GM12873 (cell line): ENCODE data around the gene P4HTM.

ENCODE experiments used
- TF ChIP-seq, protein P1 (sequence below): IDR thresholded peaks from 2 replicates; pipeline ENCODE4 v1.5.1; 2012; ENCODE audit warnings: low read depth, mild to moderate bottlenecking, moderate library complexity, low read length, control low read depth; ENCODE audit not compliant: insufficient read depth; ENCODE audit errors: missing control alignments

Gene P4HTM

DNA sequence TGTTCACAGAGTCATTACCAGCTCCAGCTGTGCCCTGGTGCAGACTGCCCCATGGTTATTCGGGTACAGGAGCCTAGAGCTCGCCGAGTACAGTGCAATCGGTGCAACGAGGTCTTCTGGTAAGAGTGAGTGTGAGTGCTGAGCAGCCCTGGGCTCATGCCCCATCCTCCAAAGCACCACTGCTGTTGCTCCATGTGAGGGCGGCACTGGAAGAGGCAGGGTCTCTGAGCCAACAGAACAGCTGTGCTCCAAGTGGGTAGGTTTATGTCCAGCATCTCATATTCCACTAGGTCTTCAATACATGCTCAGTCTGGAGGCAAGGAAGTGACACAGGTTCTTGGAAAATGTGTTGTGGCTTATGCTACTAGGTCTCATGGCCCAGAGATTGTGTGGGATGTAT is 19.5 kb upstream of the P4HTM start:
- TF ChIP-seq, protein P1, sequence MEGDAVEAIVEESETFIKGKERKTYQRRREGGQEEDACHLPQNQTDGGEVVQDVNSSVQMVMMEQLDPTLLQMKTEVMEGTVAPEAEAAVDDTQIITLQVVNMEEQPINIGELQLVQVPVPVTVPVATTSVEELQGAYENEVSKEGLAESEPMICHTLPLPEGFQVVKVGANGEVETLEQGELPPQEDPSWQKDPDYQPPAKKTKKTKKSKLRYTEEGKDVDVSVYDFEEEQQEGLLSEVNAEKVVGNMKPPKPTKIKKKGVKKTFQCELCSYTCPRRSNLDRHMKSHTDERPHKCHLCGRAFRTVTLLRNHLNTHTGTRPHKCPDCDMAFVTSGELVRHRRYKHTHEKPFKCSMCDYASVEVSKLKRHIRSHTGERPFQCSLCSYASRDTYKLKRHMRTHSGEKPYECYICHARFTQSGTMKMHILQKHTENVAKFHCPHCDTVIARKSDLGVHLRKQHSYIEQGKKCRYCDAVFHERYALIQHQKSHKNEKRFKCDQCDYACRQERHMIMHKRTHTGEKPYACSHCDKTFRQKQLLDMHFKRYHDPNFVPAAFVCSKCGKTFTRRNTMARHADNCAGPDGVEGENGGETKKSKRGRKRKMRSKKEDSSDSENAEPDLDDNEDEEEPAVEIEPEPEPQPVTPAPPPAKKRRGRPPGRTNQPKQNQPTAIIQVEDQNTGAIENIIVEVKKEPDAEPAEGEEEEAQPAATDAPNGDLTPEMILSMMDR: no peak

DNA sequence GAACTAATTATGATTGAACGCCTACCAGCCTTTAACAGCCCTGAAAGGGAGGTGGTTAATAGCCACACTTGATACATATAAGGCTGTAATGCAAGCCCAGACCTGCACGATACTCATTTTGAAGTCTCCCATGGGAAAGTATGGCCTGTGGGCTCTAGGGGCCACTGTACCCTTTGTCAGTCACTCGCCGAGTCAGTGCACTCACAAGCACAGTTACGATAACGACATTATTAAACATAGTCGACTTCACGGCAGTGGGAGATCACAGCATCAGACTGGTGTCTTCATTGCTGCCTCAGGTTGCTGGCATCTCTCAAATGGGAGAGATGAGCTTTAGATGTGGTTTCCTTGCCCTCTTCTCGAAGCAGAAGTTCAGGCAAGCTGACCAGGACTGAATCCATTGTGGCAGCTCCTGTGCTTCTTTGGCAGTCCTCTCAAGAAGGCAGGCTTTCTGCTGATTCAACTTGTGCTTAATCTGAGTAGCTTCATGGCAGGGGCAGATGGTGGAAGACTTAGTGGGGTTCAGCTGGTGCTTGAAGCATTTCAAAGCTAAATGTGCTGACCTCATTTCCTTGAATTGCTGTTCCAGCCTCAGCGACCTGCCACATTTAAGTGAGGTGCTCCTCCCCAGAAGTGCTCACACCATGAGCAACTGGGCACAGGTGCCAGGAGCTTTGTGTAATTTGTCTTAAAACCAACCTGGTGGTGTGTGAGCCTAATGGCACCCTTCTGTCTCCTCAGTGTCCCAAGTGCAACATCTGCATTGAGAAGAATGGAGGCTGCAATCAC is 15.8 kb upstream of the P4HTM start:
- TF ChIP-seq, protein P1: no peak

DNA sequence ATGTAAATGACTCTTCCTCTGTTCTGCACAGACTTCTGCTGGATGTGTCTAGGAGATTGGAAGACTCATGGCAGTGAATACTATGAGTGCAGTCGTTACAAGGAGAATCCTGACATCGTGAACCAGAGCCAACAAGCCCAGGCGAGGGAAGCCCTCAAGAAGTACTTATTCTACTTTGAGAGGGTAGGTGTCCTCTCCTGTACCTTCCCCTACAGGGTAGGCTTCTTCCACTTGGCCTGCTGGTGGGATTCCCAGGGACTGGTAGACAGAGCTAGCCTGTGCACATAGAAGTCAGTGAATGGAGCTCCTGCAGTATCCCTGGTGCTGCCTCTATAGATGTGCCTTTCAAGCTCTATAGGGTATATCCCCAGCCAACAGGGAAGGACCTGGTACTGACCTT is 10.6 kb upstream of the P4HTM start:
- TF ChIP-seq, protein P1: no peak

DNA sequence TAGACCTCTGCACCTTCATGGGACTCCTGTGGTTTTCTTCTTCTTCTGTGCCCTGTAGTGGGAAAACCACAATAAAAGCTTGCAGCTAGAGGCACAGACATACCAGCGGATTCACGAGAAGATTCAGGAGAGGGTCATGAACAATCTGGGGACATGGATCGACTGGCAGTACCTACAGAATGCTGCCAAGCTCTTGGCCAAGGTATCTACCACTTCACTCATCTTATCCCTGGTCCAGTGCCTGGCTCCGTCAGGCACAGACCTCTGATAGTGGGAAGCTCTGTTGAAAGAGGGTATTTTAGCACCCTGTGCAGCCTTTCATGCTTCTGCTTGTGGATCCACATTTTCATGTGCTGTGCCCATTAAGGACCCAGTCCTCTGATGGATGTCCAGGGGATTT is 9.7 kb upstream of the P4HTM start:
- TF ChIP-seq, protein P1: no peak

DNA sequence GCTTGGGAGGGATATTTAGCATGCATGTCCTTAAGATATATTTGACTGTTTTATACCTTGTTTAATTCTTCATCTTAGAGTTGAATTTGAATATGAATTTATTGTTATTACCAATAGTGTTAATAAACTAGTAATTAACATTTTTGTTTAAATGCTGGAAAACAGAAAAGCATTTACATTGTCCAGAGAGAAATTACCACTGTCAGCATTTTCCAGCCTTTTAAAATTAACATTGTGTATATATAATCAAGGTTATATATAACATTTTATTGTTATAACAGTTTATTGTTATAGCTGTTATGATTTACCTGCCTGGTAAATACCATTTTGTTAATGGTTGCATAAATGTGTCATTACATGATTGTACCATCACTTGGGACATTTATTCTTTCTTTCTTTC is 8.0 kb upstream of the P4HTM start:
- TF ChIP-seq, protein P1: no peak

DNA sequence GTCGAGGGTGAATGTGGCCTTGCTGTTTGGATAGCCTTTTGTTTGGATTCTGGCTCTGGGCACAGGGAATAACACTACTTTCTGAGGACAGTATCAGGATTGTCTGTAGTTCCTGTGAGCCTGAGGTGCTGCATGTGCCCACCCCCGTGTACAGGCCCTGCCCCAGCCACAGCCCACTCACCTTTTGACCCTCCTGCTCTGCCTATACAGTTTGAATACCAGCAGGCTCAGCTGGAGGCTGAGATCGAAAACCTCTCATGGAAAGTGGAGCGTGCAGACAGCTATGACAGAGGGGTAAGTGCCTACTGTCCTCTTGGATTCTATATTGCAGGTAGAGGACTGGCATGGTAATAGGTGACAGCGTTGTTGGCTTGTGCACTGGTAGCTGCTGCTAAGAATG is 7.4 kb upstream of the P4HTM start:
- TF ChIP-seq, protein P1: no peak

DNA sequence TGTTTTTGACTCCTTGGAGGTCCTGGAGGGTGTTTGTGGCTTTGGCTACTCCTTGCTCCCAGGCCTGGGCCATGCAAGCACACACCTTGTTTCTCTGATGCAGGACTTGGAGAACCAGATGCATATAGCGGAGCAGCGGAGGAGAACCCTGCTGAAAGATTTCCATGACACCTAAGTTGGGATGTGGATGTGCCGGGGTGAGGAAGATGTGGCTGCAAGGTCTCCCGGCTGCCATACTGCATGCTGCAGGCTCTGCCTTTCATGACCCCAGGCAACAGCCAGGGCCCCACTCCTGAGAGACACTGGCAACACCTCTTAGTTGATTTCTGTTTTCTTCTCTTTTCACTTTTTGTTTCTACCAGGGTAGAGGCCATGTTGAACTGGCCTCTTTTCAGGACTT is 6.9 kb upstream of the P4HTM start:
- TF ChIP-seq, protein P1: no peak

DNA sequence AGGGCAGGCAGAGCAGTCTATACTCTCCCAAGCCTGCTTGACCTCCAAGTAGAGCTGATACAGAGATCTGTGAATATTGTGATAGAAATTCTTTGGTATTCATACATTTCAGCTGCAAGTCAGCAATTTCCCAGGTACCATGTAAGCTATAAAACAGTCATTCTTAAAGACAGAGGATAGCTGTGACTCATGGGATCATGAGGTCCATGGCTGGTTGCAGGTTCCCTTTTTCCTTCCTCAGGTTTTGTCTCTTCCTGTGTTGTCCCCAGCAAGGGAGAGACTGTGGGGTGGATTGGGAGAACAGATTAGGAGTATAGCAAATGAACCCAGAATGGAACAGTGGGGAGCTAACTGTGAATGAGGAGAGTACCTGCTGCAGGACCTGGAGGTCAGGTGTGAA is 5.4 kb upstream of the P4HTM start:
- TF ChIP-seq, protein P1: no peak
